Hepatocyte (in vitro differentiated cells): ENCODE results near the gene TMEM150A.

ENCODE experiments used
- CTCF ChIP-seq: fragments of 200-600 bp; sonication (generic); IDR thresholded peaks from 2 replicates; pipeline ENCODE4 v1.5.1; 2016; ENCODE audit warnings: antibody characterized with exemption, mild to moderate bottlenecking; ENCODE audit not compliant: poor library complexity
- EZH2 ChIP-seq: fragments of 200-600 bp; sonication (generic); IDR thresholded peaks from 2 replicates; pipeline ENCODE4 v1.6.1; 2016; ENCODE audit warnings: antibody characterized with exemption, mild to moderate bottlenecking, borderline replicate concordance
- EZH2phosphoT487 ChIP-seq: fragments of 200-600 bp; sonication (generic); IDR thresholded peaks from one replicate; pipeline ENCODE4 v1.6.1; 2018; ENCODE audit warnings: antibody characterized with exemption, mild to moderate bottlenecking, low read depth, moderate library complexity; ENCODE audit not compliant: unreplicated experiment, severe bottlenecking

GRCh38 chr2:85551698-85552678 lies 50.5 kb downstream of the TMEM150A start:
- peak; percentile 94 for TF ChIP-seq CTCF
- no peak for TF ChIP-seq EZH2
- TF ChIP-seq EZH2phosphoT487, result no peak
